H1 (cell line): ENCODE measurements around the gene HDHD5. TPM values are rescaled to one million over a fixed set of nuclear protein-coding genes. Genes with fewer than 3 reads are reported as not detected.

Source experiments
- CTCF ChIA-PET: fragments of 300-600 bp; sonication (Branson Sonifier 250); formaldehyde crosslinking; loops from one replicate; lab custom pipeline; 2021; ENCODE audit not compliant: partially characterized antibody; lab: Charles Lee
- POLR2A ChIA-PET: fragments of 300-600 bp; sonication (Branson Sonifier 250); formaldehyde crosslinking; loops from one replicate; lab custom pipeline; 2021; ENCODE audit warnings: inconsistent platforms; ENCODE audit not compliant: partially characterized antibody; lab: Charles Lee
- DNase-seq, 2 experiments: peaks; one replicate each; pipeline versions ENCODE4 v3.0.0 to v3.0.0-alpha.2; 2010 to 2022; ENCODE audit warnings: low spot score in 2 of 2, low read depth in 1 of 2, mixed read lengths in 1 of 2
- FAIRE-seq: peaks from 2 replicates; lab custom pipeline; 2011; peaks lifted over from hg19 to GRCh38; lab: Jason Lieb, UNC
- H2AFZ ChIP-seq: 2 replicates; pipeline ENCODE4 v1.8.1; 2012; ENCODE audit warnings: low read length, inconsistent platforms
- H2AK5ac ChIP-seq: 2 replicates; pipeline ENCODE4 v1.6.1; 2013; ENCODE audit warnings: low read depth, low read length
- H2BK120ac ChIP-seq: replicated peaks from 2 replicates; pipeline ENCODE3; 2013; ENCODE audit warnings: low read depth, low read length, inconsistent platforms
- H2BK12ac ChIP-seq: 2 replicates; pipeline ENCODE4 v1.6.1; 2013; ENCODE audit warnings: low read depth, low read length
- H2BK15ac ChIP-seq: 2 replicates; pipeline ENCODE4 v1.6.1; 2013; ENCODE audit warnings: low read length
- H2BK20ac ChIP-seq: 2 replicates; pipeline ENCODE4 v1.6.1; 2013; ENCODE audit warnings: low read length
- H2BK5ac ChIP-seq: 2 replicates; pipeline ENCODE4 v1.6.1; 2013; ENCODE audit warnings: low read depth, low read length
- H3K14ac ChIP-seq: 2 replicates; pipeline ENCODE4 v1.6.1; 2013; ENCODE audit warnings: inconsistent platforms; ENCODE audit not compliant: insufficient read length
- H3K18ac ChIP-seq: 2 replicates; pipeline ENCODE4 v1.6.1; 2013; ENCODE audit warnings: low read length; ENCODE audit errors: extremely low read depth
- H3K23ac ChIP-seq: 2 replicates; pipeline ENCODE4 v1.6.1; 2013; ENCODE audit warnings: inconsistent platforms; ENCODE audit not compliant: insufficient read length
- H3K23me2 ChIP-seq: 2 replicates; pipeline ENCODE4 v1.6.1; 2013; ENCODE audit warnings: low read depth, low read length
- H3K27ac ChIP-seq: 2 replicates; pipeline ENCODE4 v1.6.1; 2011; ENCODE audit warnings: low read depth, low read length, inconsistent platforms
- H3K27me3 ChIP-seq, 4 experiments: replicated peaks in 1 of 4; 1 replicate in 1 of 4; 2 replicates in 3 of 4; pipeline versions ENCODE4 v1.6.1 to v1.8.1; 2011 to 2013; ENCODE audit warnings: low read length in 3 of 4, mild to moderate bottlenecking in 3 of 4, inconsistent platforms in 2 of 4, mixed read lengths in 2 of 4, moderate library complexity in 1 of 4; ENCODE audit not compliant: control insufficient read depth in 3 of 4, insufficient read depth in 3 of 4; ENCODE audit errors: extremely low read depth in 1 of 4
- H3K36me3 ChIP-seq, 4 experiments: 2 replicates each; pipeline versions ENCODE4 v1.6.1 to v1.8.1; 2011 to 2013; ENCODE audit warnings: mild to moderate bottlenecking in 4 of 4, low read length in 3 of 4, moderate library complexity in 2 of 4, control low read depth in 1 of 4, inconsistent platforms in 1 of 4; ENCODE audit not compliant: insufficient read depth in 4 of 4, control insufficient read depth in 2 of 4
- H3K4ac ChIP-seq: replicated peaks from 2 replicates; pipeline ENCODE3; 2013; ENCODE audit warnings: low read length, low read depth, mixed read lengths, inconsistent platforms; ENCODE audit not compliant: insufficient read length
- H3K4me1 ChIP-seq, 4 experiments: replicated peaks in 1 of 4; 1 replicate in 1 of 4; 2 replicates in 3 of 4; pipeline versions ENCODE4 v1.6.1 to v1.8.1; 2011 to 2013; ENCODE audit warnings: low read length in 3 of 4, inconsistent platforms in 2 of 4, mixed read lengths in 1 of 4; ENCODE audit not compliant: insufficient read depth in 4 of 4, control insufficient read depth in 3 of 4
- H3K4me2 ChIP-seq, 2 experiments: 2 replicates each; pipeline versions ENCODE4 v1.6.1 to v1.8.1; 2011 to 2013; ENCODE audit warnings: low read depth in 2 of 2, low read length in 2 of 2, control low read depth in 1 of 2, inconsistent platforms in 1 of 2, mild to moderate bottlenecking in 1 of 2; ENCODE audit not compliant: insufficient read depth in 1 of 2
- H3K4me3 ChIP-seq, 4 experiments: fragments of 200-600, 300-600 bp in 1 of 4; sonication (generic), shearing (Covaris generic), sonication (Bioruptor Twin) in 1 of 4; 2 replicates each; pipeline versions ENCODE4 v1.5.1 to v1.8.1; 2011 to 2016; ENCODE audit warnings: low read length in 4 of 4, low read depth in 3 of 4, control low read depth in 2 of 4, inconsistent platforms in 2 of 4, mild to moderate bottlenecking in 2 of 4, mixed read lengths in 1 of 4, moderate library complexity in 1 of 4; ENCODE audit not compliant: insufficient read depth in 2 of 4; ENCODE audit errors: extremely low read depth in 1 of 4
- H3K56ac ChIP-seq: replicated peaks from 2 replicates; pipeline ENCODE3; 2013; ENCODE audit warnings: low read depth, mild to moderate bottlenecking, mixed read lengths, low read length, inconsistent platforms; ENCODE audit not compliant: insufficient read length
- H3K79me1 ChIP-seq: 2 replicates; pipeline ENCODE4 v1.6.1; 2013; ENCODE audit warnings: low read depth, low read length, control low read depth
- H3K79me2 ChIP-seq, 2 experiments: 2 replicates each; pipeline versions ENCODE4 v1.6.1 to v1.8.1; 2012 to 2013; ENCODE audit warnings: low read length in 2 of 2, mild to moderate bottlenecking in 2 of 2, inconsistent platforms in 1 of 2; ENCODE audit not compliant: insufficient read depth in 2 of 2, control insufficient read depth in 1 of 2
- H3K9ac ChIP-seq, 4 experiments: replicated peaks in 1 of 4; 1 replicate in 1 of 4; 2 replicates in 3 of 4; pipeline versions ENCODE4 v1.6.1 to v1.8.1; 2011 to 2013; ENCODE audit warnings: low read depth in 3 of 4, low read length in 3 of 4, control low read depth in 2 of 4, mild to moderate bottlenecking in 2 of 4, moderate library complexity in 2 of 4, inconsistent platforms in 1 of 4; ENCODE audit errors: extremely low read depth in 1 of 4
- H3K9me3 ChIP-seq, 2 experiments: 2 replicates each; pipeline versions ENCODE4 v1.6.1 to v1.8.1; 2012 to 2013; ENCODE audit warnings: mild to moderate bottlenecking in 2 of 2, moderate library complexity in 2 of 2, control low read depth in 1 of 2, inconsistent platforms in 1 of 2, low read depth in 1 of 2, low read length in 1 of 2, mixed read lengths in 1 of 2; ENCODE audit not compliant: insufficient read depth in 2 of 2
- H4K20me1 ChIP-seq, 2 experiments: replicated peaks in 1 of 2; 2 replicates each; pipeline versions ENCODE3 to v1.8.1; 2011 to 2013; ENCODE audit warnings: inconsistent platforms in 2 of 2, low read length in 2 of 2, mild to moderate bottlenecking in 1 of 2; ENCODE audit not compliant: insufficient read depth in 2 of 2, control insufficient read depth in 1 of 2
- H4K5ac ChIP-seq: 2 replicates; pipeline ENCODE4 v1.6.1; 2013; ENCODE audit warnings: low read length, low read depth, mixed read lengths, inconsistent platforms; ENCODE audit not compliant: insufficient read length
- H4K8ac ChIP-seq: 2 replicates; pipeline ENCODE4 v1.8.0; 2013; ENCODE audit warnings: mild to moderate bottlenecking, moderate library complexity, low read length, inconsistent platforms; ENCODE audit not compliant: insufficient read depth; ENCODE audit errors: extremely low read depth
- H4K91ac ChIP-seq: replicated peaks from 2 replicates; pipeline ENCODE3; 2013; ENCODE audit warnings: low read length, mixed read lengths, inconsistent platforms; ENCODE audit not compliant: insufficient read length
- ASH2L ChIP-seq: fragments of 200-600, 300-600 bp; sonication (generic); IDR thresholded peaks from one replicate; pipeline ENCODE4 v1.7.1; 2017; ENCODE audit warnings: low read length
- BACH1 ChIP-seq: IDR thresholded peaks from 2 replicates; pipeline ENCODE4 v1.6.1; 2012; ENCODE audit warnings: low read length, improper control_type of control experiment
- GABPA ChIP-seq: IDR thresholded peaks from 2 replicates; pipeline ENCODE4 v1.6.1; 2011; ENCODE audit warnings: mild to moderate bottlenecking, low read length, moderate library complexity, borderline replicate concordance; ENCODE audit not compliant: insufficient read depth
- GTF2F1 ChIP-seq: IDR thresholded peaks from 2 replicates; pipeline ENCODE4 v1.6.1; 2012; ENCODE audit warnings: low read depth, low read length, improper control_type of control experiment, borderline replicate concordance
- JUN ChIP-seq: IDR thresholded peaks from 2 replicates; pipeline ENCODE4 v1.6.1; 2011; ENCODE audit warnings: low read depth, mild to moderate bottlenecking, improper control_type of control experiment, low read length
- KDM4A ChIP-seq: IDR thresholded peaks from one replicate; pipeline ENCODE4 v1.7.1; 2012; ENCODE audit warnings: low read depth, mild to moderate bottlenecking, moderate library complexity, low read length, inconsistent platforms; ENCODE audit not compliant: severe bottlenecking
- PHF8 ChIP-seq: fragments of 200-600 bp; sonication (generic); conservative IDR thresholded peaks from 2 replicates; pipeline ENCODE4 v1.7.1; 2012; ENCODE audit warnings: low read depth, mild to moderate bottlenecking, inconsistent platforms, low read length, moderate library complexity
- POU5F1 ChIP-seq: IDR thresholded peaks from 2 replicates; pipeline ENCODE4 v1.6.1; 2011; ENCODE audit warnings: low read depth, mild to moderate bottlenecking, low read length, moderate library complexity
- SIN3A ChIP-seq, 2 experiments: IDR thresholded peaks in 1 of 2; conservative IDR thresholded peaks in 1 of 2; 2 replicates each; pipeline ENCODE4 v1.6.1; 2011 to 2012; ENCODE audit warnings: low read length in 2 of 2, improper control_type of control experiment in 1 of 2, low read depth in 1 of 2, mild to moderate bottlenecking in 1 of 2
- SP2 ChIP-seq: IDR thresholded peaks from 2 replicates; pipeline ENCODE4 v1.6.1; 2012; ENCODE audit warnings: mild to moderate bottlenecking, low read length, inconsistent platforms
- TAF1 ChIP-seq: IDR thresholded peaks from 2 replicates; pipeline ENCODE4 v1.6.1; 2011; ENCODE audit warnings: mild to moderate bottlenecking, low read depth, low read length
- WGBS, 2 experiments: shearing (Covaris generic) in 1 of 2; methylation state at CpG; one replicate each; pipeline versions ENCODE4 v1.1.6 to v1.1.7; 2013 to 2015; ENCODE audit warnings: low lambda C conversion rate in 2 of 2, mixed read lengths in 2 of 2, inconsistent platforms in 1 of 2, low coverage in 1 of 2, missing lambda C conversion rate in 1 of 2; ENCODE audit not compliant: insufficient replicate concordance in 2 of 2, insufficient coverage in 1 of 2, insufficient read length in 1 of 2; ENCODE audit errors: extremely low coverage in 1 of 2, missing lambda C conversion rate in 1 of 2; 5-methylcytosine and 5-hydroxymethylcytosine counted together
- polyA plus RNA-seq, 7 experiments: library from polyadenylated mRNA; depleted of rRNA in 3 of 7; stranded (reverse) in 5 of 7; unstranded in 2 of 7; fragments of >200 nt in 5 of 7; fragments of 200-250 nt in 2 of 7; gene quantifications; 1 replicate in 5 of 7; 2 replicates in 1 of 7; 4 replicates in 1 of 7; pipeline versions ENCODE4 v1.2.1 to v1.2.3, GENCODE V29; 2011 to 2013; ENCODE audit warnings: missing spikeins in 2 of 7, mixed read lengths in 2 of 7
- total RNA-seq: library from RNA; stranded (reverse); fragmentation: NEBNext Ultra II Directional; extraction: Animal tissue kit (Norgen Biotek cat#: 25700); gene quantifications from 2 replicates; pipeline ENCODE4 v1.2.1, GENCODE V29; 2021
- TF ChIP-seq, protein P1 (sequence below): IDR thresholded peaks from 2 replicates; pipeline ENCODE4 v1.6.1; 2012; ENCODE audit warnings: low read length, inconsistent platforms

Gene HDHD5
- total and polyA plus RNA-seq, 2 of the 8 experiments (the other 6 are each of a cell fraction or from before 2014, with no cell fraction given) = 68.3 to 123 TPM

DNA sequence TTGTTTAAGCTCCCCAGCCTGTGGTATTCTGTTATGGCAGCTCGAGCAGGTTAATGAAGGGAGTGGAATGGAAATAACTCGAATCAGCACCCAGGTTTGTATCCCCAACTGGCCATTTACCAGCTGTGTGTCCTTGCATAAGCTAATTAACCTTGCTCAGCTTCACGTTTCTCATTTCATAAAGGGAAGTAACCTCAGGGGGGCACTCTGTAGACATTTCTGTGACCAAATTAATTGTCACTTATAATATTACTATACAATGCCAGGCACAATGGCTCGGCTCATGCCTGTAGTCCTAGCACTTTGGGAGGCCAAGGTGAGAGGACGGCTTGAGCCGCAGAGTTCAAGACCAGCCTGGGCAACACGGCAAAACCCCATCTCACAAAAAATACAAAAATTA lies 46.4 kb upstream of the HDHD5 start:
- H3K27ac ChIP-seq = no peak overlapping the region
- H3K4me2 ChIP-seq = no peak overlapping the region
- H3K56ac ChIP-seq = no peak overlapping the region
- H3K27me3 ChIP-seq = no peaks in the 10 kb centered on the region
- H2BK15ac ChIP-seq = no peak overlapping the region
- H3K14ac ChIP-seq = no peak overlapping the region
- no peak overlapping the region for H2BK120ac ChIP-seq
- no peak overlapping the region; the same call in 1 of the 2 replicates for H2BK12ac ChIP-seq
- H3K23me2 ChIP-seq = no peaks in the 10 kb centered on the region
- H3K4me3 ChIP-seq = no peak overlapping the region
- POLR2A ChIA-PET = interaction anchor here (0.6 to 0.8 kb wide), 2 partner anchors 138 to 162 kb away, joined by 3 to 5 read pairs; no protein-coding TSS in a partner anchor
- no peak overlapping the region for H4K5ac ChIP-seq
- no peak overlapping the region for H4K91ac ChIP-seq
- no peaks in the 10 kb centered on the region for H3K79me2 ChIP-seq
- WGBS, 2 experiments = 80% methylated on average over 7 of the region's 7 CpGs; no CpG with 5 or more reads in 1 of the 2 experiments
- no peaks in the 10 kb centered on the region for H3K36me3 ChIP-seq
- no peak overlapping the region for H3K9ac ChIP-seq
- DNase-seq (no peak), FAIRE-seq (no peak)
- H3K23ac ChIP-seq = no peak overlapping the region
- H3K9me3 ChIP-seq = no peaks in the 10 kb centered on the region
- CTCF ChIA-PET = interaction anchor here (0.8 to 9.8 kb wide), 6 partner anchors 8 to 44 kb away, joined by 3 to 94 read pairs (median 4); no protein-coding TSS in a partner anchor
- H2BK5ac ChIP-seq = no peak overlapping the region; the same call in 1 of the 2 replicates
- H3K4me1 ChIP-seq = peaks cover 2 to 8% (median 3%) of the 10 kb centered on the region in 4 experiments; a peak in 5 of 7 replicates
- H3K18ac ChIP-seq = no peak overlapping the region
- H3K4ac ChIP-seq = no peak overlapping the region
- 0 out of 2 replicates have a peak overlapping the region, but pooled peaks have one; percentile 31 for H4K8ac ChIP-seq
- peak overlapping the region; percentile 82; the same call in 1 of the 2 replicates for H2BK20ac ChIP-seq
- H2AK5ac ChIP-seq = no peak overlapping the region
- no peaks in the 10 kb centered on the region for H4K20me1 ChIP-seq
- H2AFZ ChIP-seq = no peak overlapping the region
- H3K79me1 ChIP-seq = no peaks in the 10 kb centered on the region
- TF ChIP-seq, protein P1, sequence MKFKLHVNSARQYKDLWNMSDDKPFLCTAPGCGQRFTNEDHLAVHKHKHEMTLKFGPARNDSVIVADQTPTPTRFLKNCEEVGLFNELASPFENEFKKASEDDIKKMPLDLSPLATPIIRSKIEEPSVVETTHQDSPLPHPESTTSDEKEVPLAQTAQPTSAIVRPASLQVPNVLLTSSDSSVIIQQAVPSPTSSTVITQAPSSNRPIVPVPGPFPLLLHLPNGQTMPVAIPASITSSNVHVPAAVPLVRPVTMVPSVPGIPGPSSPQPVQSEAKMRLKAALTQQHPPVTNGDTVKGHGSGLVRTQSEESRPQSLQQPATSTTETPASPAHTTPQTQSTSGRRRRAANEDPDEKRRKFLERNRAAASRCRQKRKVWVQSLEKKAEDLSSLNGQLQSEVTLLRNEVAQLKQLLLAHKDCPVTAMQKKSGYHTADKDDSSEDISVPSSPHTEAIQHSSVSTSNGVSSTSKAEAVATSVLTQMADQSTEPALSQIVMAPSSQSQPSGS = no peak
- TF ChIP-seq BACH1 (no peak), PHF8 (no peak), TAF1 (no peak), JUN (no peak), GTF2F1 (no peak), SP2 (no peak), ASH2L (no peak), SIN3A (conservative IDR thresholded peaks at IDR 0.05 in 1 of 2, IDR thresholded peaks at IDR 0.05 in 1 of 2; ENCODE audit: low read depth in 1 of 2, low read length in 2 of 2) (no peak), POU5F1 (no peak), KDM4A (no peak), GABPA (no peak)
